K562 (cell line): ENCODE data around the gene RIT1. TPM values are rescaled to one million over a fixed set of nuclear protein-coding genes. Genes with fewer than 3 reads are reported as not detected.
A peak's percentile ranks its signal among the peaks of the same experiment; 100 is the strongest.

Experiments
- ATAC-seq: fragments of 200-7000 bp; cut with Tn5 transposase; 3 replicates; pipeline ENCODE4 v1.9.1; 2020; ENCODE audit warnings: moderate library complexity
- BruUV-seq: library from RNA; stranded (reverse); fragments of 400-500 nt; replicated peaks from 2 replicates; lab custom pipeline; 2021; lab: Mats Ljungman, UMichigan
- CTCF ChIA-PET: fragments of 300-600 bp; formaldehyde crosslinking; extraction: SDS; loops from one replicate; lab custom pipeline; 2021; ENCODE audit warnings: low intra/inter-chr PET ratio; lab: Yijun Ruan, JAX
- POLR2A ChIA-PET: fragments of 300-600, 350-650 bp; sonication (Branson Sonifier 250); formaldehyde crosslinking; extraction: SDS; loops from one replicate; lab custom pipeline; 2021; ENCODE audit warnings: antibody characterized with exemption, inconsistent platforms; lab: Yijun Ruan, JAX
- DNase-seq, 4 experiments: peaks; one replicate each; pipeline versions ENCODE4 v3.0.0 to v3.0.0-alpha.2; 2011 to 2018; ENCODE audit warnings: low spot score in 3 of 4, mixed read lengths in 3 of 4; ENCODE audit errors: extremely low read depth in 1 of 4
- FAIRE-seq: peaks from 2 replicates; lab custom pipeline; 2011; peaks lifted over from hg19 to GRCh38; lab: Jason Lieb, UNC
- H2AFZ ChIP-seq: 2 replicates; pipeline ENCODE4 v1.6.0; 2011; ENCODE audit warnings: low read depth, low read length, control low read depth, inconsistent platforms
- H3K27ac ChIP-seq: fragments of 200-600 bp; 3 replicates; pipeline ENCODE4 v1.8.0; 2011; ENCODE audit warnings: low read depth, mild to moderate bottlenecking, control low read depth, inconsistent platforms, low read length, moderate library complexity, mixed read lengths; ENCODE audit errors: extremely low read depth
- H3K27me3 ChIP-seq, 2 experiments: fragments of 300-600 bp in 1 of 2; 2 replicates in 1 of 2; 3 replicates in 1 of 2; pipeline versions ENCODE4 v1.6.0 to v1.8.0; 2011; ENCODE audit warnings: inconsistent platforms in 2 of 2, low read length in 2 of 2, mild to moderate bottlenecking in 1 of 2, mixed read lengths in 1 of 2, moderate library complexity in 1 of 2; ENCODE audit not compliant: control insufficient read depth in 2 of 2, insufficient read depth in 2 of 2
- H3K36me3 ChIP-seq: fragments of 300-600 bp; 3 replicates; pipeline ENCODE4 v1.8.0; 2011; ENCODE audit warnings: mild to moderate bottlenecking, low read length, inconsistent platforms; ENCODE audit not compliant: control insufficient read depth, insufficient read depth
- H3K4me1 ChIP-seq, 2 experiments: fragments of 200-600 bp in 1 of 2; replicated peaks in 1 of 2; 2 replicates in 1 of 2; 3 replicates in 1 of 2; pipeline versions ENCODE4 v1.5.1 to v1.8.0; 2011; ENCODE audit warnings: inconsistent platforms in 2 of 2, low read length in 2 of 2, mild to moderate bottlenecking in 1 of 2, mixed read lengths in 1 of 2, moderate library complexity in 1 of 2; ENCODE audit not compliant: control insufficient read depth in 2 of 2, insufficient read depth in 2 of 2
- H3K4me2 ChIP-seq: 2 replicates; pipeline ENCODE4 v1.6.1; 2011; ENCODE audit warnings: low read length, control low read depth, inconsistent platforms, mixed read lengths; ENCODE audit not compliant: insufficient read depth
- H3K4me3 ChIP-seq: fragments of 200-600 bp; sonication (generic), shearing (Covaris generic); 2 replicates; pipeline ENCODE4 v1.5.1; 2016; ENCODE audit warnings: control low read depth, inconsistent platforms
- H3K79me2 ChIP-seq: fragments of 200-600 bp; 3 replicates; pipeline ENCODE4 v1.8.0; 2011; ENCODE audit warnings: low read length, inconsistent platforms; ENCODE audit not compliant: control insufficient read depth, insufficient read depth
- H3K9ac ChIP-seq, 2 experiments: 2 replicates each; pipeline versions ENCODE4 v1.6.0 to v1.6.1; 2011; ENCODE audit warnings: low read depth in 2 of 2, low read length in 2 of 2, control low read depth in 1 of 2, inconsistent platforms in 1 of 2, mild to moderate bottlenecking in 1 of 2, mixed read lengths in 1 of 2; ENCODE audit not compliant: insufficient read depth in 1 of 2
- H3K9me1 ChIP-seq: one replicate; pipeline ENCODE4 v1.6.0; 2011; ENCODE audit warnings: inconsistent platforms, mild to moderate bottlenecking, low read length, moderate library complexity; ENCODE audit not compliant: control insufficient read depth, insufficient read depth
- H3K9me3 ChIP-seq: replicated peaks from 2 replicates; pipeline ENCODE4 v1.5.1; 2011; ENCODE audit warnings: low read depth, low read length, inconsistent platforms; ENCODE audit not compliant: control insufficient read depth, insufficient read depth
- H4K20me1 ChIP-seq: replicated peaks from 2 replicates; pipeline ENCODE4 v1.6.1; 2011; ENCODE audit warnings: low read length, inconsistent platforms, mixed read lengths; ENCODE audit not compliant: control insufficient read depth, insufficient read depth
- ARID3A ChIP-seq: IDR thresholded peaks from 2 replicates; pipeline ENCODE4 v1.6.1; 2012; ENCODE audit warnings: low read depth, low read length, improper control_type of control experiment, borderline replicate concordance
- POLR2G ChIP-seq: fragments of 200-400 bp; formaldehyde crosslinking; IDR thresholded peaks from 2 replicates; pipeline ENCODE4 v1.6.1; 2017; ENCODE audit warnings: low read depth, mild to moderate bottlenecking, antibody characterized with exemption, low read length, moderate library complexity
- RBFOX2 ChIP-seq: fragments of 200-400 bp; formaldehyde crosslinking; IDR thresholded peaks from 2 replicates; pipeline ENCODE4 v1.6.1; 2017; ENCODE audit warnings: low read depth, mild to moderate bottlenecking, low read length, moderate library complexity
- TFAP4 ChIP-seq: sonication (generic); formaldehyde crosslinking; IDR thresholded peaks from 2 replicates; pipeline ENCODE4 v1.8.0; 2022; ENCODE audit warnings: missing genetic modification reagents, mild to moderate bottlenecking, moderate library complexity, borderline replicate concordance
- U2AF2 ChIP-seq: fragments of 200-400 bp; formaldehyde crosslinking; optimal IDR thresholded peaks from 2 replicates; pipeline ENCODE3; 2017; ENCODE audit warnings: low read depth, mild to moderate bottlenecking, low read length
- ZBTB8A ChIP-seq: fragments of 450-650 bp; IDR thresholded peaks from 2 replicates; pipeline ENCODE4 v1.6.1; 2018; ENCODE audit warnings: mild to moderate bottlenecking, moderate library complexity; ENCODE audit not compliant: partially characterized antibody
- ZNF280A ChIP-seq: fragments of 450-650 bp; IDR thresholded peaks from 2 replicates; pipeline ENCODE4 v1.6.1; 2018; ENCODE audit warnings: mild to moderate bottlenecking, low read depth; ENCODE audit not compliant: partially characterized antibody
- ZNF561 ChIP-seq: fragments of 450-650 bp; formaldehyde crosslinking; conservative IDR thresholded peaks from 2 replicates; pipeline ENCODE4 v1.4.0; 2020; ENCODE audit warnings: mild to moderate bottlenecking, moderate library complexity
- WGBS: fragments of 100-300 bp; shearing (Covaris generic); methylation state at CpG from one replicate; pipeline ENCODE4 v1.1.6; 2016; ENCODE audit warnings: low coverage, mixed read lengths; ENCODE audit not compliant: insufficient coverage; ENCODE audit errors: missing lambda C conversion rate; 5-methylcytosine and 5-hydroxymethylcytosine counted together
- in situ Hi-C: fragments of 300-500 bp; cut with MboI; formaldehyde crosslinking; loops from 4 replicates; pipeline ENCODE4 v1.15.0; 2018; ENCODE audit warnings: inconsistent platforms, mixed read lengths
- intact Hi-C: fragments of 100-400 bp; cut with micrococcal nuclease; formaldehyde crosslinking; loops from 2 replicates; pipeline ENCODE4 v1.14.2; 2022
- polyA plus RNA-seq, 8 experiments: library from polyadenylated mRNA; depleted of rRNA in 4 of 8; stranded (reverse) in 5 of 8; unstranded in 3 of 8; fragments of >200 nt; fragmentation: Nextera tagmentation in 2 of 8; fragmentation: Illumina TruSeq in 1 of 8; extraction: Ambion mirVana in 2 of 8; extraction: Trizol in 1 of 8; gene quantifications; 2 replicates each; pipeline versions ENCODE4 v1.2.1 to v1.2.3, GENCODE V29; 2011 to 2014; ENCODE audit warnings: inconsistent platforms in 1 of 8, missing spikeins in 1 of 8
- total RNA-seq, 7 experiments: library from RNA; depleted of rRNA in 6 of 7; stranded (reverse); fragments of >200 nt in 6 of 7; fragmentation: Illumina TruSeq in 2 of 7; extraction: Trizol in 2 of 7; gene quantifications; 2 replicates each; pipeline versions ENCODE4 v1.2.1 to v1.2.3, GENCODE V29; 2011 to 2021; ENCODE audit warnings: low replicate concordance in 1 of 7

RIT1 gene
- total and polyA plus RNA-seq, 9 of the 15 experiments (the other 6 are each of a cell fraction or from before 2014, with no cell fraction given) = 13.5 to 57.6 (median 22.9) TPM

- Histone ChIP-seq H3K36me3 (peaks cover 92% of the 10 kb centered on the region), H3K9me1 (peaks cover 1% of the 10 kb centered on the region), H3K27me3 (no peaks in the 10 kb centered on the region), H3K4me3 (no peak overlapping the region), H3K27ac (no peak overlapping the region), H3K79me2 (peaks cover 7% of the 10 kb centered on the region; the same call in 2 of the 3 replicates), H3K4me2 (no peak overlapping the region), H3K4me1 (peaks cover 0 to 8% of the 10 kb centered on the region in 2 experiments; a peak in 2 of 5 replicates), H2AFZ (no peak overlapping the region), H4K20me1 (0 out of 2 replicates have a peak, but pooled peaks cover 6% of the 10 kb centered on the region), H3K9me3 (no peaks in the 10 kb centered on the region), H3K9ac (no peak overlapping the region)
- in situ Hi-C loops = no loop called here
- no peak for TF ChIP-seq ARID3A
- TF ChIP-seq ZBTB8A = no peak
- peak; percentile 12; the same call in 1 of the 2 replicates for TF ChIP-seq RBFOX2
- no peak for TF ChIP-seq ZNF561 (CRISPR knock-in tag)
- no peak for TF ChIP-seq U2AF2
- TF ChIP-seq TFAP4 (CRISPR knock-in tag) = no peak
- peak; percentile 45; the same call in 1 of the 2 replicates for TF ChIP-seq POLR2G
- no peak for TF ChIP-seq ZNF280A
- 97% methylated on average over 12 of the region's 12 CpGs for WGBS
- ChIA-PET POLR2A (interaction anchor here (1.1 to 2.7 kb wide), 4 partner anchors 8 to 17 kb away, joined by 4 to 23 read pairs (median 8); no protein-coding TSS in a partner anchor), CTCF (no interaction called here)
- ATAC-seq (no peak), DNase-seq (no peak), FAIRE-seq (no peak)
- intact Hi-C loops = no loop called here
- no TSS peak for BruUV-seq
Measured at GRCh38 chr1:155957411-155957915, 46.3 kb upstream of the RIT1 start.
